Prostate gland (tissue), 2 donors: Measurements from ENCODE around the gene APAF1.

ENCODE experiments used
- CTCF ChIP-seq, 4 experiments: fragments of 200-600 bp in 2 of 4; fragments of 450-650 bp in 2 of 4; sonication (generic) in 2 of 4; IDR thresholded peaks; 1 replicate in 3 of 4; 2 replicates in 1 of 4; pipeline ENCODE4 v1.5.1; 2016 to 2019; ENCODE audit warnings: antibody characterized with exemption in 4 of 4, mild to moderate bottlenecking in 2 of 4, moderate library complexity in 2 of 4
- POLR2AphosphoS5 ChIP-seq: sonication (generic); formaldehyde crosslinking; IDR thresholded peaks from one replicate; pipeline ENCODE4 v1.6.1; 2017; ENCODE audit warnings: antibody characterized with exemption

DNA sequence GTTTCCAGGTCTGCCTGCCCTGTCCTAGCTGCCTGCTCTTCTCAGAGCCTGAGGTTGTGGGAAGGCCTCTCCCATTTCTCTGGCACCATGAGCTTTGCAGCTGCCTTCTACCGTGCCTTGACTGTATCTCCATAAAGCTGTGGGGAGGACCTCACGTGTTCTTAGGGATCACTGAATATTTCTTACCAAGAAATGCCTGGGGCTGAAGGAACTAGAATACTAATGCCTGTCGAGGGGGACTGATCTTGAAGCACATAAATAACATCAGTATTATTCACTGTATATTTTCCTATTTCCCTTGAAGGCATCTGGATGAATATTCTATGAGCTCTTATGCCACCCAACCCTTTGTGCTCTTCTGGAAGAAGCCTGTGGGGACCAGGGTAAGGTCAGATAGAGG lies 103.4 kb downstream of the APAF1 start:
- TF ChIP-seq CTCF (IDR thresholded peaks at IDR 0.05) (no peak), POLR2AphosphoS5 (no peak)
